C4-2B (cell line): ENCODE results near the gene ALDOA.
"Not testable (repeated sequence)": the region's sequence is repeated elsewhere in the genome, so short reads cannot be mapped to it uniquely, and the experiment has no call there.

Source experiments
- H3K27ac ChIP-seq: fragments of 450-650 bp; 2 replicates; pipeline ENCODE4 v1.5.1; 2017
- CTCF ChIP-seq: fragments of 450-650 bp; conservative IDR thresholded peaks from 2 replicates; pipeline ENCODE4 v1.5.1; 2017; ENCODE audit warnings: mild to moderate bottlenecking
- ZFX ChIP-seq: fragments of 450-650 bp; IDR thresholded peaks from 2 replicates; pipeline ENCODE4 v1.6.1; 2017

The ALDOA gene

GRCh38 chr16:30065102-30065942 is at the start of gene ALDOA:
Gene ALDOA (plus strand): TSS chr16:30065760. CDS start chr16:30066898, 1,138 bp downstream.
- H3K27ac ChIP-seq = peak within 1 kb of the TSS; percentile 98
- TF ChIP-seq CTCF (no peak), ZFX (peak; percentile 62; the same call in 1 of the 2 replicates)

- TF ChIP-seq ZFX = no peak
- no peak for TF ChIP-seq CTCF
- H3K27ac ChIP-seq = no peak overlapping the region
These were observed 48.8 kb upstream of the ALDOA start for GRCh38 chr16:30016555-30017276.

- no peak overlapping the region for H3K27ac ChIP-seq
- TF ChIP-seq CTCF (no peak), ZFX (no peak)
These were observed 48.3 kb upstream of the ALDOA start for GRCh38 chr16:30017277-30017656.

GRCh38 chr16:30017937-30018336 is 47.6 kb upstream of the ALDOA start:
- not testable (repeated sequence) for H3K27ac ChIP-seq

- no peak for TF ChIP-seq CTCF
- no peak for TF ChIP-seq ZFX
- no peak overlapping the region for H3K27ac ChIP-seq
These were observed 46.8 kb upstream of the ALDOA start for GRCh38 chr16:30018731-30019158.

- no peak for TF ChIP-seq CTCF
- no peak for TF ChIP-seq ZFX
- H3K27ac ChIP-seq = no peak within 1 kb of the TSS
These were observed 42.7 kb upstream of the ALDOA start, which contains the start of gene C16orf92 for GRCh38 chr16:30022887-30023286. Gene C16orf92 (plus strand): TSS chr16:30023198. CDS start chr16:30023341, 143 bp downstream.

GRCh38 chr16:30023586-30023985 is 42.0 kb upstream of the ALDOA start:
- H3K27ac ChIP-seq = no peak overlapping the region

More at GRCh38 chr16:30023586-30023985, 42.0 kb upstream of the ALDOA start:
- no peak for TF ChIP-seq CTCF
- TF ChIP-seq ZFX = no peak
